ENCODE measurements around the gene TMEM139. TPM values are rescaled to one million over a fixed set of nuclear protein-coding genes. Genes with fewer than 3 reads are reported as not detected.

The TMEM139 gene
- total and polyA plus RNA-seq, 3 donors from 2014 or later: 1.1 to 5.3 (median 2.2) TPM

DNA sequence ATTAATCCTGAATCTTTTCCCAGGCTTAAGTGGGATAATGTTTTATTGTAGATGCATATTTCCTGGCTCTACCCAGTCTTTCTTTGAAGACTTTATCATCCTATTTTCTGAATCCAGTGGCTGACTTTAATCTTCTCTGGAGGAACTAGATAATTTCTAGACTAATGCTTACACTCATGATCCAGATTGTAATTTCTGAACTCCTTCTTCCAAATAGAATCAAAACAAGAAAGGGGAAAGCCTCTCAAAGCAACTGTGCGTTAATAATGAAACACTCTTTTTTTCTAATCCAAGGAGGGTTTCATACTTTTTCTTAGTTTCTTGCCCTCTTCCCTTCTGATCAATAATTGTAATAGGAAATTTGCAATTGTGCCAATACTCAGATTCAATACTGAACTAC lies 13.5 kb upstream of the TMEM139 start:
- Histone ChIP-seq H3K27ac (no peak overlapping the region), H3K4me1 (no peaks in the 10 kb centered on the region), H3K4me3 (no peak overlapping the region), H3K27me3 (no peaks in the 10 kb centered on the region), H3K9me3 (no peaks in the 10 kb centered on the region), H3K36me3 (ENCODE audit: low read depth, missing control alignments) (no peaks in the 10 kb centered on the region)
- 93% methylated on average over 1 of the region's 1 CpG for WGBS, 2 donors
- intact Hi-C loops (cut with DNase I; ENCODE audit: low total_unique reads): no loop called here
- TF ChIP-seq POLR2A (IDR thresholded peaks at IDR 0.05): no peak
- TF ChIP-seq, protein P1, sequence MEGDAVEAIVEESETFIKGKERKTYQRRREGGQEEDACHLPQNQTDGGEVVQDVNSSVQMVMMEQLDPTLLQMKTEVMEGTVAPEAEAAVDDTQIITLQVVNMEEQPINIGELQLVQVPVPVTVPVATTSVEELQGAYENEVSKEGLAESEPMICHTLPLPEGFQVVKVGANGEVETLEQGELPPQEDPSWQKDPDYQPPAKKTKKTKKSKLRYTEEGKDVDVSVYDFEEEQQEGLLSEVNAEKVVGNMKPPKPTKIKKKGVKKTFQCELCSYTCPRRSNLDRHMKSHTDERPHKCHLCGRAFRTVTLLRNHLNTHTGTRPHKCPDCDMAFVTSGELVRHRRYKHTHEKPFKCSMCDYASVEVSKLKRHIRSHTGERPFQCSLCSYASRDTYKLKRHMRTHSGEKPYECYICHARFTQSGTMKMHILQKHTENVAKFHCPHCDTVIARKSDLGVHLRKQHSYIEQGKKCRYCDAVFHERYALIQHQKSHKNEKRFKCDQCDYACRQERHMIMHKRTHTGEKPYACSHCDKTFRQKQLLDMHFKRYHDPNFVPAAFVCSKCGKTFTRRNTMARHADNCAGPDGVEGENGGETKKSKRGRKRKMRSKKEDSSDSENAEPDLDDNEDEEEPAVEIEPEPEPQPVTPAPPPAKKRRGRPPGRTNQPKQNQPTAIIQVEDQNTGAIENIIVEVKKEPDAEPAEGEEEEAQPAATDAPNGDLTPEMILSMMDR (IDR thresholded peaks at IDR 0.05): no peak
- DNase-seq: no peak

DNA sequence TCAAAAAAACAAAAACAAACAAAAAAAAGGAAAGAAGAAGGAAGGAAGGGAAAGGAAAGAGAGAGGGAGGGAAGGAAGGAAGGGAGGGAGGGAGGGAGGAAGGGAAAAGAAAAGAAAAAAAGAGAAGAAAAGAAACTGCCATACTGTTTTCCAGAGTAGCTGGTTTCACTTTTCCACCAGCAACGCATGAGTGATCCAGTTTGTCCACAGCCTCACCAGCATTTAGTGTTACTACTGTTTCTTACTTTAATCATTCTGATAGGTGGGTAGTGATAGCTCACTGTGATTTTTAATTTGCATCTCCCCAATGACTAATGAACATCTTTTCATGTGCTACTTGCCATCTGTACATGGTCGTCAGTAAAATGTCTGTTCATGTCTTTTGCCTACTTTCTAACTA lies 11.9 kb upstream of the TMEM139 start:
- no peaks in the 10 kb centered on the region for H3K9me3 ChIP-seq
- no peak for TF ChIP-seq POLR2A (IDR thresholded peaks at IDR 0.05)
- TF ChIP-seq, protein P1 (IDR thresholded peaks at IDR 0.05): no peak
- intact Hi-C loops (cut with DNase I; ENCODE audit: low total_unique reads): no loop called here

DNA sequence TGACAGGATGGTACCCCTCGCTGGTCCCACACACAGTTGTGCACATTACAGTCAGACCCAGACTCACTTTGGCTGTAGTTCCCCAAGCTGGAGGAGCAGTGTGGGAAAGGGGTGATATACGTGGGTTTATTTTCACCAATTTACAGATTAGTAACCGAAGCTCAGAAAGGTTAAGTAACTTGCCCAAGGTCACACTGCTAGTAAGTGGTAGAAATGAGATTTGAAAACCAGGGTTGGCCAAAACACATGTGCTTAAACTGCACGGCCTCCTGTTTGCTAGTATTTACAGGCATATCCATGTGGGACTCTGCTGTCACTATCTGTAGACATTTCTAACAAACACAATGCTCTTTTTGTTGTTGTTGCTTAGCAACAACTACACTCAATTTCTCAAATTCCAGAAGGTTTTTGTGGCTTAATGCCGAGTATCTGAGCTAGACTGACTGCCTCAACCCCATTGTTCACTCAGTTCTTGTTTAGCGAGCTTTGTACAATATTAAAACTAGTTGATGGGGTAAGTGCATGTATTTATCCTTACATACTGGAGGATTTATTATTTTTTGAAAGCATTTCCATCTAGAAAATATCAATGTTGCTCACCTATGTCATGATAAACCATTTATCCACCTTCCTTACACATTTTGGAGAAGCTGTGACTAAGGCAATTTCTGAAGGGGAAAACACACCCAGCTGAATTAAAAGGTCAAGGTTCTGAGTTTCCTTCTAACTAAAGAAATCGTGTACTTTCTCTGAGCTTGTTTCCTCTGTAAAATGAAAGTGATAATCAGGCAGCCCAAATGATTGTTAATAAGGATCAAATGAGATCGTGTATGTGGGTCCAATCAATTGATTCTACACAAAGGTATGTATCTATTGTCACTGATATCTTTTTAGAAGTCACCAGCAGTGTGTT lies 5.3 kb upstream of the TMEM139 start:
- TF ChIP-seq, protein P1 (IDR thresholded peaks at IDR 0.05): no peak
- no peak for TF ChIP-seq POLR2A (IDR thresholded peaks at IDR 0.05)
- H3K36me3 ChIP-seq (ENCODE audit: low read depth, missing control alignments): no peaks in the 10 kb centered on the region
- H3K9me3 ChIP-seq: no peaks in the 10 kb centered on the region
- intact Hi-C loops (cut with DNase I; ENCODE audit: low total_unique reads): no loop called here
- H3K27me3 ChIP-seq: no peaks in the 10 kb centered on the region
- peaks cover 4% of the 10 kb centered on the region for H3K4me1 ChIP-seq
- 40 to 53% methylated on average over 8 of the region's 8 CpGs for WGBS, 2 donors
- peak overlapping the region; percentile 32 to 57 for H3K27ac ChIP-seq
- no peak overlapping the region for H3K4me3 ChIP-seq
- DNase-seq: no peak

More for the DNA sequence above, 11.9 kb upstream of the TMEM139 start:
- no peaks in the 10 kb centered on the region for H3K4me1 ChIP-seq
- WGBS, 2 donors: 81 to 97% methylated on average over 2 of the region's 2 CpGs
- DNase-seq: no peak
- no peak overlapping the region for H3K4me3 ChIP-seq
- H3K27ac ChIP-seq: no peak overlapping the region
- no peaks in the 10 kb centered on the region for H3K36me3 ChIP-seq (ENCODE audit: low read depth, missing control alignments)
- H3K27me3 ChIP-seq: no peaks in the 10 kb centered on the region

DNA sequence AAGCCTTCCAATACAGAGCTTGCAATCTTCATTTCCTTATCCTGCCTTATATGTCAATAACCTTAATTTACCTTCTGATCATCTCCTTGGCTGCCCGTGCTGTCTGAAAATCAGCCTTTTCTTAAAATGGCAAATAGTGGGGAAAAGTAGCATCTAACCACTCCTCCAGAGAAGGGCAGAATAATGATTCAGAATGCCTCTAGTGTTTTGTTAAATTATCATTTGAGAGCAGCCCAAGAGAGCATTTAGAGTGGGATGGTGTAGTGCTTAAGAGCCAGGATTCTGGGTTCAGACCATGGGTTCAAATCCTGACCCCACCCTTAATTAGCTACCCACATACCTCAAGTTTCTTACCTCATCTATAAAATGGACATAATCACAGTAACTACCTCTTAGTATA lies 4.6 kb upstream of the TMEM139 start:
- Histone ChIP-seq H3K36me3 (ENCODE audit: low read depth, missing control alignments) (no peaks in the 10 kb centered on the region), H3K4me3 (no peak overlapping the region), H3K27me3 (no peaks in the 10 kb centered on the region), H3K9me3 (no peaks in the 10 kb centered on the region), H3K4me1 (peaks cover 4% of the 10 kb centered on the region), H3K27ac (peak overlapping the region in 1 of 2 donors; percentile 57)
- intact Hi-C loops (cut with DNase I; ENCODE audit: low total_unique reads): no loop called here
- WGBS, 2 donors: 43 to 46% methylated on average over 1 of the region's 1 CpG
- no peak for TF ChIP-seq POLR2A (IDR thresholded peaks at IDR 0.05)
- TF ChIP-seq, protein P1 (IDR thresholded peaks at IDR 0.05): no peak
- no peak for DNase-seq

Measured in testis (tissue), 3 donors.